ENCODE results near the gene GSK3A. TPM values are rescaled to one million over a fixed set of nuclear protein-coding genes. Genes with fewer than 3 reads are reported as not detected.

Gene GSK3A
- total RNA-seq, 1 donor from 2014 or later, result 42.0 TPM

GRCh38 chr19:42288881-42289555, 46.6 kb upstream of the GSK3A start:
- no peak overlapping the region for H3K4me3 Mint-ChIP-seq (ENCODE audit: unreplicated experiment)
- no peak overlapping the region for H3K27ac Mint-ChIP-seq (ENCODE audit: unreplicated experiment)
- TF ChIP-seq, protein P1, sequence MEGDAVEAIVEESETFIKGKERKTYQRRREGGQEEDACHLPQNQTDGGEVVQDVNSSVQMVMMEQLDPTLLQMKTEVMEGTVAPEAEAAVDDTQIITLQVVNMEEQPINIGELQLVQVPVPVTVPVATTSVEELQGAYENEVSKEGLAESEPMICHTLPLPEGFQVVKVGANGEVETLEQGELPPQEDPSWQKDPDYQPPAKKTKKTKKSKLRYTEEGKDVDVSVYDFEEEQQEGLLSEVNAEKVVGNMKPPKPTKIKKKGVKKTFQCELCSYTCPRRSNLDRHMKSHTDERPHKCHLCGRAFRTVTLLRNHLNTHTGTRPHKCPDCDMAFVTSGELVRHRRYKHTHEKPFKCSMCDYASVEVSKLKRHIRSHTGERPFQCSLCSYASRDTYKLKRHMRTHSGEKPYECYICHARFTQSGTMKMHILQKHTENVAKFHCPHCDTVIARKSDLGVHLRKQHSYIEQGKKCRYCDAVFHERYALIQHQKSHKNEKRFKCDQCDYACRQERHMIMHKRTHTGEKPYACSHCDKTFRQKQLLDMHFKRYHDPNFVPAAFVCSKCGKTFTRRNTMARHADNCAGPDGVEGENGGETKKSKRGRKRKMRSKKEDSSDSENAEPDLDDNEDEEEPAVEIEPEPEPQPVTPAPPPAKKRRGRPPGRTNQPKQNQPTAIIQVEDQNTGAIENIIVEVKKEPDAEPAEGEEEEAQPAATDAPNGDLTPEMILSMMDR (IDR thresholded peaks at IDR 0.05), result no peak
- H3K36me3 Mint-ChIP-seq (ENCODE audit: low read depth), result peaks cover 15% of the 10 kb centered on the region
- H3K9me3 Mint-ChIP-seq (ENCODE audit: low read depth), result no peaks in the 10 kb centered on the region
- peaks cover 19% of the 10 kb centered on the region for H3K4me1 Mint-ChIP-seq (ENCODE audit: low read depth)
- no peaks in the 10 kb centered on the region for H3K27me3 Mint-ChIP-seq (ENCODE audit: low read depth)
- no peak for DNase-seq (ENCODE audit: low spot score)

DNA sequence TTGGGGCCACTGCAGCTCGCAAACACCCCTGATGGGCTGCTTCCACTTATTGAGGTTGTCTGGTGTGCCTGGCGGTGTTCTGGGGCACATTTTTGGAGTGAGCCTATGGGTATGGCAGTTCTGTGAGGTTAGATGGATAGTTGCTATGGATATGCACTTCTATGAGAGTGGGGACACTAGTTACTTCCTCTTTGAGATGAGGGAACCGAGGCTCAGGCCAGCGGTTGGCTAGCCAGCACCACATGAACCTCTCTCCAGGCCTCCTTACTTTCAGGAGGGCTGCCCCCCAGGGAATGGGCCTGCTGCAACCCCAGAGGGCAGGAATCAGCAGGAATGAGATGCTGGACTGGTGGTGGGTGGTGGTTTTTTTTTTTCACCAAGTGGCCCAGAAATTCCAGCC, 46.0 kb upstream of the GSK3A start:
- Mint-ChIP-seq H3K27ac (ENCODE audit: unreplicated experiment) (no peak overlapping the region), H3K4me3 (ENCODE audit: unreplicated experiment) (no peak overlapping the region), H3K4me1 (ENCODE audit: low read depth) (peaks cover 19% of the 10 kb centered on the region), H3K36me3 (ENCODE audit: low read depth) (peaks cover 13% of the 10 kb centered on the region), H3K27me3 (ENCODE audit: low read depth) (no peaks in the 10 kb centered on the region), H3K9me3 (ENCODE audit: low read depth) (no peaks in the 10 kb centered on the region)
- no peak for DNase-seq (ENCODE audit: low spot score)
- TF ChIP-seq, protein P1 (IDR thresholded peaks at IDR 0.05), result no peak

DNA sequence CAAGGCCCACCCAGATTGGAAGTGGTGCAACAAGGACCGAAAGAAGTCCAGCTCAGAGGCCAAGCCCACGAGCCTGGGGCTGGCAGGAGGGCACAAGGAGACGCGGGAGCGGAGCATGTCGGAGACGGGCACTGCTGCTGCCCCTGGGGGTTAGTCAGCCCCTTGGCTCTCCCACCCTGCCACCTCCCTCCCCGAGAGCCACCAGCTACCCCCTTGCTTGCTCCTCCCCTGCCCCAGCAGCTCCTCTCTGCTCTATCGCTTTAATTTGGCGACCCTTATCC, 45.4 kb upstream of the GSK3A start:
- TF ChIP-seq, protein P1 (IDR thresholded peaks at IDR 0.05), result no peak
- Mint-ChIP-seq H3K4me1 (ENCODE audit: low read depth) (peaks cover 19% of the 10 kb centered on the region), H3K27me3 (ENCODE audit: low read depth) (no peaks in the 10 kb centered on the region), H3K36me3 (ENCODE audit: low read depth) (peaks cover 11% of the 10 kb centered on the region), H3K4me3 (ENCODE audit: unreplicated experiment) (no peak overlapping the region), H3K27ac (ENCODE audit: unreplicated experiment) (no peak overlapping the region), H3K9me3 (ENCODE audit: low read depth) (no peaks in the 10 kb centered on the region)
- no peak for DNase-seq (ENCODE audit: low spot score)

- DNase-seq (ENCODE audit: low spot score), result no peak
- Mint-ChIP-seq H3K4me3 (ENCODE audit: unreplicated experiment) (no peak overlapping the region), H3K27ac (ENCODE audit: unreplicated experiment) (no peak overlapping the region), H3K4me1 (ENCODE audit: low read depth) (peaks cover 19% of the 10 kb centered on the region), H3K36me3 (ENCODE audit: low read depth) (peaks cover 11% of the 10 kb centered on the region), H3K9me3 (ENCODE audit: low read depth) (no peaks in the 10 kb centered on the region), H3K27me3 (ENCODE audit: low read depth) (no peaks in the 10 kb centered on the region)
- TF ChIP-seq, protein P1 (IDR thresholded peaks at IDR 0.05), result no peak
Measured at GRCh38 chr19:42287017-42287826, 44.8 kb upstream of the GSK3A start.

- H3K36me3 Mint-ChIP-seq (ENCODE audit: low read depth), result peaks cover 7% of the 10 kb centered on the region
- H3K27ac Mint-ChIP-seq (ENCODE audit: unreplicated experiment), result peak overlapping the region; percentile 87
- TF ChIP-seq, protein P1 (IDR thresholded peaks at IDR 0.05), result no peak
- no peaks in the 10 kb centered on the region for H3K9me3 Mint-ChIP-seq (ENCODE audit: low read depth)
- peaks cover 19% of the 10 kb centered on the region for H3K4me1 Mint-ChIP-seq (ENCODE audit: low read depth)
- H3K4me3 Mint-ChIP-seq (ENCODE audit: unreplicated experiment), result peak overlapping the region; percentile 89
- H3K27me3 Mint-ChIP-seq (ENCODE audit: low read depth), result no peaks in the 10 kb centered on the region
- DNase-seq (ENCODE audit: low spot score), result no peak
Measured at GRCh38 chr19:42286349-42287016, 44.1 kb upstream of the GSK3A start.
